ENCODE data around the gene ACTRT2.

ACTRT2 gene

DNA sequence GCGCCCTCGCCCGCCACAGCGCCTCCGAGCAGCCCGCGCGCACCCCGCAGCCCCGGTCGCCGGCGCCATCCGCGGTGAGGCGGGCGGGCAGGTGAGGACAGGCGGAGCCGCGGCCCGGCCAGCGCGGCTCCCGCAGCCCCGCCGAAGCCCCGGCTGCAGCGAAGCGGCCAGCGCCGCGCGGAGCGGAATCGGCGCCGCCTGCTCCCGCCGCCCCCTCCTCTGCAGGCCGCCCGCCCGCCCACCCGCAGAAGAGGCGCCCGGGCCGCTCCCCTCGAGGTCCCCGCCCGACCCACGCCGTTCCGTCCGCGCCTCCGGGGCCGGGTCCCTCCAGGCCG lies 49.0 kb downstream of the ACTRT2 start:
- no peak for DNase-seq

DNA sequence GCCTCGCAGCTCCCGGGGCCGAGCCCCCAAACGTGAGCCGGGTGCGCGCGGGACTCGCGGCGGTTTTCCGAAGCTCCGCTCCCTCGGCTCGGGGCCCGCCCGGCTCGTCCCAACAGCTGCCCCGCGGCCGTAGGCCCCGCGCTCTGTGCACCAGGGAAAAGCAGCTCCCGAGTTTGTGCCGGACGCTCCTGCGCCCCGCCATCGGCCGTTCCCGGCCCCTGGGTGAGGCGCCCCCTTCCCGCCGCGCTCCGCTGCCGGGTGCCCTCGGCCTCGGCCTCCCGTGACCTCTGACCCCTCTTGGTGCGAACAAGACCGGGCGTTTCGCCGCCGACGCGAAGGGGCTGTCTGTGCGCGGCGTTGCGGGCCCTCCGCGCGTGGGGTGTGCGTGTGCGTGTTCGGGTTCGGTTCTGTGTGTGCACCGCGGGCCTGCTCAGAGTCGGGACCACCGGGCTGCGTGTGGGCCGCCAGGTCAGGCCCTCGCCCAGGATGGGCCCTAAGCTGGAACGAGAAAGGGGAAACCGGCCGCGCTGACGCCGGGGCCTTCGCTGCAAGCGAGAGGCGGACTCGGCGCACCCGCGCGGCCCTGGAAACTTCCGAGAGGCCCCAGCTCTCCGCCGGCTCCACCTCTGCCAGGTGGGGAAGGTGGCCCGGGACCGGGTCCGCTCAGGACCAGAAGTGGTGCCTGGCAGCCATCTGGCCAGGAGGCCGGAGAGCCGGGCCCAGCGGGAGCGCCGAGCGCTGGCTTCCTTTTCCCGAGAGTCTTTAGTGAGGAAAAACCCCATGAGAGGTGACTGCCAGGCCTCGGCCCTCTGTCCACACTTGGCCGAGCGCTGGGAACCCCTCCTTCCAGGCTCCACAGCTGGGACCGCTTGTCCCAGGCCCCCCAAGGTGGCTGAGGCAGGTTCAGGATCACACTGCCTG lies 49.6 kb downstream of the ACTRT2 start:
- DNase-seq = no peak

DNA sequence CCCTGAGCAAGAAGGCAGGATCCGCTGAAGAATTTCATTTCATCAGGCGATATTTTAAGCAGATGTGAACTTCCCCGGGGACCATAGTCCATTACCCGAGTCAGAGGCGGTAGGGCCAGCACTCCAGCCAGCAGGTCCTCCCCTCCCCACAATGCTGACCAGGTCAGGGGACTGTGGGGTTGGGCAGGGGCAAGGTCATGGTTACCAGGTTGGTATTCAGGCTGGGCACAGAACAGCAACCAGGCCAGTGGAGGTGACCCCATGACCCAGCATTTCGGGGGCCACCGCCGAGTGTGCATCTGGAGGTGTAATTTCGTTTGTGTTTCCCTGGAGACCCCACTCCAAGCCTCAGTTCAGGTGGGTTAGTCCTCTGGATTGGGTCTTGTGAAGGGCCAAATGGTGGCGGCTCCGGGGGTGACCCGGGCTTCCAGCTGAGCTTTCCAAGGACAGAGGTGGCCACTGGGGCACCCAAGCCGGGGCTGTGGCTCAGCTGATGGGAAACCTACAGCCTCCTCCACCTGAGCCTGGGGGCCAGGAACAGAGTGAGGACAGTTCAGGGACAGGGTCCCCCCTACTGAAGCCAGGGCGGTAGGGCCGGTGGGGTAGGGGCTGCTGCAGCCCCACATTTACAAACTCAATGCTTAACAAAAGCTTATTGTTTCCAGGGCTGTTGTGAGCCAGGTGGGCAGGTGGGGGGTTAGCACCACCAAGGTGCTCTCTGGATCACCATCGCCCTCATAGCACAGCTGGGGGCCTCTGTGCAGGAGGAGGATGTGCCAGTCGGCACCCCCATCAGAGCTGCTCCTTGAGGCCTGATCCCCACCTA lies 50.5 kb downstream of the ACTRT2 start:
- DNase-seq = no peak

All from NCI-H2081 (cell line).